OCI-LY3 (cell line): ENCODE data around the gene NUBPL.

Experiments used
- H2AFZ ChIP-seq: fragments of 200-600, 300-600 bp; shearing (Covaris generic); 2 replicates; pipeline ENCODE4 v1.6.0; 2014; ENCODE audit warnings: antibody characterized with exemption, low read depth, low read length
- H3K27ac ChIP-seq: fragments of 200-600, 300-600 bp; sonication (generic); 2 replicates; pipeline ENCODE4 v1.5.1; 2014; ENCODE audit warnings: mild to moderate bottlenecking, low read length, moderate library complexity, mixed read lengths
- H3K27me3 ChIP-seq: fragments of 200-600, 300-600 bp; sonication (generic); 2 replicates; pipeline ENCODE4 v1.6.1; 2014; ENCODE audit warnings: low read depth, low read length, mixed read lengths
- H3K36me3 ChIP-seq: fragments of 200-600, 300-600 bp; sonication (generic); replicated peaks from 2 replicates; pipeline ENCODE3; 2014; ENCODE audit warnings: low read depth, low read length, mixed read lengths
- H3K4me1 ChIP-seq: fragments of 300-600, 200-600 bp; sonication (generic); 2 replicates; pipeline ENCODE4 v1.6.1; 2014; ENCODE audit warnings: low read length, mixed read lengths
- H3K4me2 ChIP-seq: fragments of 200-600, 300-600 bp; sonication (generic); 2 replicates; pipeline ENCODE4 v1.6.1; 2014; ENCODE audit warnings: low read length, mixed read lengths
- H3K4me3 ChIP-seq: fragments of 300-600, 200-600 bp; sonication (generic); 2 replicates; pipeline ENCODE4 v1.5.1; 2014; ENCODE audit warnings: antibody characterized with exemption, mild to moderate bottlenecking, low read length, moderate library complexity
- H3K79me2 ChIP-seq: fragments of 300-600, 200-600 bp; shearing (Covaris generic); 2 replicates; pipeline ENCODE4 v1.6.1; 2014; ENCODE audit warnings: mild to moderate bottlenecking, low read length, mixed read lengths
- H3K9ac ChIP-seq: fragments of 300-600, 200-600 bp; shearing (Covaris generic); 2 replicates; pipeline ENCODE4 v1.6.0; 2014; ENCODE audit warnings: mild to moderate bottlenecking, low read length, moderate library complexity
- H3K9me3 ChIP-seq: fragments of 200-600, 300-600 bp; shearing (Covaris generic); 2 replicates; pipeline ENCODE4 v1.6.1; 2014; ENCODE audit warnings: low read length, mixed read lengths; ENCODE audit not compliant: insufficient read depth
- H4K20me1 ChIP-seq: fragments of 200-600, 300-600 bp; sonication (generic); 2 replicates; pipeline ENCODE4 v1.6.1; 2016; ENCODE audit warnings: low read length, mixed read lengths; ENCODE audit not compliant: insufficient read depth
- CTCF ChIP-seq: fragments of 200-600, 300-600 bp; sonication (generic); IDR thresholded peaks from 2 replicates; pipeline ENCODE4 v1.5.1; 2014; ENCODE audit warnings: antibody characterized with exemption, low read length, low read depth
- EZH2phosphoT487 ChIP-seq: fragments of 200-600 bp; shearing (Covaris generic); IDR thresholded peaks from 2 replicates; pipeline ENCODE4 v1.6.1; 2018; ENCODE audit warnings: antibody characterized with exemption, mixed run types, low read depth

NUBPL gene

GRCh38 chr14:31592122-31592521 lies 30.9 kb downstream of the NUBPL start:
- H3K4me1 ChIP-seq: no peaks in the 10 kb centered on the region
- TF ChIP-seq EZH2phosphoT487 (no peak), CTCF (no peak)
- H3K9me3 ChIP-seq: no peaks in the 10 kb centered on the region
- H3K4me2 ChIP-seq: no peak overlapping the region
- no peaks in the 10 kb centered on the region for H3K27me3 ChIP-seq
- no peaks in the 10 kb centered on the region for H3K79me2 ChIP-seq
- H3K4me3 ChIP-seq: no peak overlapping the region
- no peaks in the 10 kb centered on the region for H3K36me3 ChIP-seq
- H3K27ac ChIP-seq: no peak overlapping the region
- no peaks in the 10 kb centered on the region; the same call in 1 of the 2 replicates for H4K20me1 ChIP-seq
- H3K9ac ChIP-seq: no peak overlapping the region
- no peak overlapping the region for H2AFZ ChIP-seq

GRCh38 chr14:31592631-31593030 lies 31.4 kb downstream of the NUBPL start:
- TF ChIP-seq EZH2phosphoT487 (no peak), CTCF (no peak)
- Histone ChIP-seq H3K4me1 (no peaks in the 10 kb centered on the region), H3K36me3 (no peaks in the 10 kb centered on the region), H2AFZ (no peak overlapping the region), H3K4me3 (no peak overlapping the region), H3K27ac (no peak overlapping the region), H3K9ac (no peak overlapping the region), H3K9me3 (no peaks in the 10 kb centered on the region), H3K4me2 (no peak overlapping the region), H3K79me2 (no peaks in the 10 kb centered on the region), H3K27me3 (no peaks in the 10 kb centered on the region), H4K20me1 (no peaks in the 10 kb centered on the region; the same call in 1 of the 2 replicates)

GRCh38 chr14:31596342-31597095 lies 35.3 kb downstream of the NUBPL start:
- H3K27me3 ChIP-seq: no peaks in the 10 kb centered on the region
- no peaks in the 10 kb centered on the region for H3K4me1 ChIP-seq
- no peaks in the 10 kb centered on the region for H3K79me2 ChIP-seq
- TF ChIP-seq EZH2phosphoT487 (no peak), CTCF (no peak)
- H3K9ac ChIP-seq: no peak overlapping the region
- no peak overlapping the region for H3K4me3 ChIP-seq
- no peak overlapping the region for H2AFZ ChIP-seq
- no peaks in the 10 kb centered on the region for H3K9me3 ChIP-seq
- no peak overlapping the region for H3K27ac ChIP-seq
- no peak overlapping the region for H3K4me2 ChIP-seq
- H3K36me3 ChIP-seq: peaks cover 4% of the 10 kb centered on the region
- no peaks in the 10 kb centered on the region for H4K20me1 ChIP-seq

DNA sequence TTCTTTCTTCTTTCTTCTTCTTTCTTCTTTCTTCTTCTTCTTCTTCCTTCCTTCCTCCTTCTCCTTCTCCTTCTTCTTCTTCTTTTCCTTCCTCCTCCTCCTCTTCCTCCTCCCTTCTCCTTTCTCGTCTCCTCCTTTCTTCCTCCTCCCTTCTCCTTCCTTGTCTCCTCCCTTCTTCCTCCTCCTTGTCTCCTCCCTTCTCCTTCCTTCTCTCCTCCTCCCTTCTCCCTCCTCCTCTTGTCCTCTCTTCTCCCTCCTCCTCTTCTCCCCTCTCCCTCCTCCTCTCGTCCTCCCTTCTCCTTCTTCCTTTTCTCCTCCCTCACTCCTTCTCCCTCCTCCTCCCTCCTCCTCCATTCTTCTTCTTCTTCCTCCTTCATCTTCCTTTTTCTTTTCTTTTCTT lies 44.5 kb downstream of the NUBPL start:
- Histone ChIP-seq H3K36me3 (peaks cover 8% of the 10 kb centered on the region), H3K9ac (no peak overlapping the region), H3K79me2 (no peaks in the 10 kb centered on the region), H2AFZ (no peak overlapping the region), H3K4me2 (no peak overlapping the region), H3K27me3 (no peaks in the 10 kb centered on the region), H3K4me3 (no peak overlapping the region), H3K4me1 (no peaks in the 10 kb centered on the region), H3K9me3 (no peaks in the 10 kb centered on the region), H3K27ac (no peak overlapping the region), H4K20me1 (no peaks in the 10 kb centered on the region)
- no peak for TF ChIP-seq CTCF
- no peak for TF ChIP-seq EZH2phosphoT487
